AML-193 (cell line): ENCODE results near the gene EBI3.
"Not testable (repeated sequence)": the region's sequence is repeated elsewhere in the genome, so short reads cannot be mapped to it uniquely, and the experiment has no call there.

Experiments used
- DNase-seq, 2 experiments: peaks; one replicate each; lab custom pipeline; 2025; lab: John Stamatoyannopoulos, UW

Gene EBI3

GRCh38 chr19:4200940-4201542 lies 28.3 kb upstream of the EBI3 start:
- no peak for DNase-seq

- no peak for DNase-seq
These were observed 27.5 kb upstream of the EBI3 start for GRCh38 chr19:4201798-4202197.

GRCh38 chr19:4206818-4207484 lies 22.4 kb upstream of the EBI3 start:
- DNase-seq: no peak

GRCh38 chr19:4208385-4209094 lies 20.8 kb upstream of the EBI3 start:
- DNase-seq: no peak

GRCh38 chr19:4210166-4210731 lies 19.1 kb upstream of the EBI3 start:
- DNase-seq: no peak

GRCh38 chr19:4213116-4213515 lies 16.2 kb upstream of the EBI3 start:
- DNase-seq: no peak

GRCh38 chr19:4215807-4216206 lies 13.5 kb upstream of the EBI3 start:
- DNase-seq: no peak

- no peak for DNase-seq
These were observed 12.5 kb upstream of the EBI3 start for GRCh38 chr19:4216846-4217245.

GRCh38 chr19:4217429-4218264 lies 11.7 kb upstream of the EBI3 start:
- no peak for DNase-seq

- not testable (repeated sequence) for DNase-seq
These were observed 10.8 kb upstream of the EBI3 start for GRCh38 chr19:4218523-4218922.

- no peak for DNase-seq
These were observed 9.1 kb upstream of the EBI3 start for GRCh38 chr19:4220188-4220587.

GRCh38 chr19:4224470-4224869 lies 4.9 kb upstream of the EBI3 start:
- no peak for DNase-seq

- no peak for DNase-seq
These were observed 3.4 kb upstream of the EBI3 start for GRCh38 chr19:4225885-4226284.

GRCh38 chr19:4227771-4228170 lies 1.6 kb upstream of the EBI3 start:
- DNase-seq: no peak

GRCh38 chr19:4228765-4229178 lies 551 bp upstream of the EBI3 start:
- no peak for DNase-seq

GRCh38 chr19:4230237-4230636 lies 914 bp downstream of the EBI3 start:
- not testable (repeated sequence) for DNase-seq

- not testable (repeated sequence) for DNase-seq
These were observed 2.2 kb downstream of the EBI3 start for GRCh38 chr19:4231521-4231920.

GRCh38 chr19:4232139-4232538 lies 2.8 kb downstream of the EBI3 start:
- DNase-seq: not testable (repeated sequence)

- no peak for DNase-seq
These were observed 3.4 kb downstream of the EBI3 start for GRCh38 chr19:4232614-4233281.

GRCh38 chr19:4233282-4233853 lies 4.0 kb downstream of the EBI3 start:
- no peak for DNase-seq
